ENCODE measurements around the gene LILRA6.
"Not testable (repeated sequence)": the region's sequence is repeated elsewhere in the genome, so short reads cannot be mapped to it uniquely, and the experiment has no call there.

Gene LILRA6

DNA sequence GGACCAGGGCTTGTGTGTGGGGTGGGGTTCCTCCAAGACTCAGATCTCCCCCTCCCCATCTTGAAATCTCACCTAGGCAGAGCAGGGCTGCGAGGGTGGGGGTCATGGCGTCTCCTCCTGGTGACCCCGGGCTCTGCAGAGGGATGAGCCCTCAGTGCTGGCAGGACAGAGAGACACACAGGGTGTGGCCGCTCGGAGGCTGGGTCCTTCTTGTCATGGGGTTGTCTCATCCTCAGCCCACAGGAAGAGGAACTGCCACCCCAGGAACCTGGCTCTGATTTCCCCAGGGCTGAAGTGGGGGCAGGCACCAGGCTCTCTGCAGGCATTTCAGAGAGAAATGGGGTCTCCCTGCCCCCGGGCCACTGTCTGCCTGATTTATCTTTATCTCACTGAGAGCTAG lies at the start of gene LILRA6:
LILRA6 (minus strand) TSS at position 145 of the 400 bp plus-strand sequence.
- not testable (repeated sequence) for DNase-seq (ENCODE audit: low read depth in 4 of 4, low spot score in 1 of 4)

DNA sequence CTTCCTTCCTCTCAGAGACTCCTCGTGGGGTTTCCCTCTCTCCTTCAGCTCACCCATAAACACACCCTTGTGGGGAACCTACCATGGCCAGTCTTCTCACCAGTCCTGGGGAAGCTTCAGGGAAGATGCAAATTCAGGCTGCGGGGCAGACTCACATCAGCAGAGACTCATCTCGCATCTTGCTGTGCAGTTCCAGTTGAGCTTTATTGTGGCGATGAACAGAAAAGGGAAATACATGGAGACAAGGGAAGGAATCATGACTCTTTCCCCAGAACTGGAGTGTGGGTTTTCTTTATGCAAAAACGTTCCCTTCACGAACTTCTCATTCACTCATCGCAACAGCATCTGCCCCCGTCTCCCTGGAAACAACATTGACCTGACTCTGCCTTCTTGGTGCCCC lies 46.6 kb upstream of the LILRA6 start:
- DNase-seq (ENCODE audit: low read depth in 4 of 4, low spot score in 1 of 4) = not testable (repeated sequence)

DNA sequence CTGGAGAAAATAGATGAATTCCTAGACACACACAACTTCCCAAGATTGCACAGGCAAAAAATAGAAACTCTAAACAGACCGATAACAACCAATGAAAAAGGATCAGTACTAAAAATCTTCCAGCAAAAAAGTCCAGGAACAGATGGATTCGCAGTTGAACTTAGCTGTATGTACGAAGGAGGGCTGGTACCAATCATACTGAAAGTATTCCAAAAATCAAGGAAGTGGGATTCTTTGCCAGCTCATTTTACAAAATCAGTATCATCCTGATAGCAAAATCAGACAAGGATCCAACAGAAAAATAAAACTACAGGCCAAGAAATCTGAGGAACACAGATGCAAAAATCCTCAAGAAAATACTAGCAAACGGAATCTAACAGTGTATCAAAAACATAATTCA lies 44.9 kb upstream of the LILRA6 start:
- DNase-seq (ENCODE audit: low read depth in 4 of 4, low spot score in 1 of 4) = no peak

DNA sequence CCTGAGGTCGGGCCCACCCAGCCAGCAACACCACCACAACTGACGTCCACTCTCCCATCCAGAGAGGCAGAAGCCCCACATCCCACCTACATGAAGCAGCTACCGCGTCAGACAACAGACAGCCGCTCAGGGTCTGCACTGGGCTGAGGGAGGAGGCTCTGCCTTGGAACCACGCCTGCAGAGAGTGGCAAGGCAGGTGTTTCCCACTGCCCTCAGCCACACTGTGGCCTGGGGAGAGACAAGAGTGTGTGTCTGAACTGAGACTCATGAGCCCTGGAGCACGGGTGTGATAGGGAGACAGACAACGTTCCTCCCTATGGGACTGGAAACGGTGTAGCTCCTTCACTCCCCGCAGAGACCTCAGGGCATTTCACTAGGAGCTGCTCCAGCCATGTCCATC lies 43.7 kb upstream of the LILRA6 start:
- not testable (repeated sequence) for DNase-seq (ENCODE audit: low read depth in 4 of 4, low spot score in 1 of 4)

DNA sequence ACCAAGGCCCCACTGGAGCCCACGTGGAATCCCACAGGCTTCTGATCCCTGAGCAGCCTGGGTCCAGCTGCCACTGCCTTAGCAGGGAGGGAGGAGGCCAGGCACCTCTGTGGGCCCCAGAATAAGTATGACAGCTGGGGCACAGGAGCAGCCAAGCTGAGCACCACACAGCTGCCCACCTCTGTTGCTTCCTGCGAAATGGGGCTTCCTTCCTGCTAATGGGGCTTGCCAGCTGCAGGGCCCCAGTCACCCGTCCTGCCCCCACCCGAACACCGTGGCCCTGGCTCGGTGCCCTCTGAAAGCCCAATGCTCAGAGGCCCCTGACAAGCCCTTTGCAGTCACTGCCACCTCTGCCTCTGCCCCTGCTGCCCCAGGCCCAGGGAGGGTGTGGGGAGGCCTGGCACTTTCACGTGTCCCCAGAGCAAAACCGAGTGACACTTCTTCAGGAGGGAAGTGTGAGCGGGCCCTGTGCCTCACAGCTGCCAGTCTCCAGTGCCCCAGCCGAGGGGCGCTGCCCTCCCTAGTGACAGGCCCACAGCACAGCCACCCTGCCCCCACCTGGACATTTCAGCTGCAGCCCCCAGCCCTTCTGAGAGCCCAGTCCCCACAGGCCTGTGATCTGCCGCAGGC lies 43.0 kb upstream of the LILRA6 start:
- DNase-seq (ENCODE audit: low read depth in 4 of 4, low spot score in 1 of 4) = not testable (repeated sequence)

DNA sequence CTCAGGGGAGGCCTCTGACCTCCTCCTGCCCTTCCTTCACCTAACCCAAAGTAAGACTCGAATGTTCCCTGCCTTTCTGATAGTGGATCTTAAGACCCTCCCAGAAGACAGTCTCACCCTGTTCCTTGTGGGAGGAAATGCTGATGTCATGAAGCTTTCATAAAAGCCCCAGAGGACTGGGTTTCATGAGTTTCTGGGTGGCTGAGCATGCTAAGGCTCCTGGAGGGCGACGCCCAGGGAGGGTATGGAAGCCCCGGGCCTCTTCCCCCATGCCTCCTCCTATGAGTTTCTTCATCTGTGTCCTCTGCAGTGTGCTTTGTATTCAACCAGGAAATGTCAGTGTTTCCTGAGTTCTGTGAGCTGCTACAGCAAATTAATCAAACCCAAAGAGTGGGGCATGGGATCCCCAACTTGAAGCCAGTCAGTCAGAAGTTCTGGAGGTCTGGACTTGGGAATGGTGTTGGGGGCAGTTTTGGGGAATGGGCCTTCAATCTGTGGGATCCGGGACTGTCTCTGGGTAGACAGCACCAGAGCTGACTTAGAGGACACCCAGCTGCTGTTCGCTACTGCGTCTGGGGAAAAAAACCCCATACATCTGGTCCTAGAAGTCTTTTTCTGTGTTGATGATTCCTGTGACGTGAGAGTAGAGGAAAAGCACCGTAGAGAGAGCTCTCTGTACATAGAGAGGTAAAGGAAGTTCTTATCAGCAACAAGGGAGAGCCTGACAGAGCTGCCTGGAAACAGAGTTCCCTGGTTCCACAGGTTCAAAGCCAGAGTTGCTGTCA lies 40.3 kb upstream of the LILRA6 start:
- DNase-seq (ENCODE audit: low read depth in 4 of 4, low spot score in 1 of 4) = no peak

DNA sequence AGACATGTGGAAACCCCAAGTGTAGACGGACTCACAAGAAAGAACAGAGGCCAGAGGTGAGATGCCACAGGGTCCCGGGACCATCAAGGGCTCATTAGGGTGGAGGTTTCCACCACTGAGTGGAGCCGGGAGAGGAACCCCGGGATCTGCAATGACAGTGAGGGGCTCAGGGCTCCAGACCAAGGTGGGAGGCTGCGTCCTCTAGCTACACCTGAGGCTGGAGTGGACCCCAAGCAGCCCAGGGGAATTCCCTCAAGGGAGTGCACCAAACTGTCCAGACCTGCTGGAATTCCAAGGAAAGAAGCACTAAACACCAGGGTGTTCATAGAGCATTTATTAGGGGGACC lies 39.1 kb upstream of the LILRA6 start:
- not testable (repeated sequence) for DNase-seq (ENCODE audit: low read depth in 4 of 4, low spot score in 1 of 4)

DNA sequence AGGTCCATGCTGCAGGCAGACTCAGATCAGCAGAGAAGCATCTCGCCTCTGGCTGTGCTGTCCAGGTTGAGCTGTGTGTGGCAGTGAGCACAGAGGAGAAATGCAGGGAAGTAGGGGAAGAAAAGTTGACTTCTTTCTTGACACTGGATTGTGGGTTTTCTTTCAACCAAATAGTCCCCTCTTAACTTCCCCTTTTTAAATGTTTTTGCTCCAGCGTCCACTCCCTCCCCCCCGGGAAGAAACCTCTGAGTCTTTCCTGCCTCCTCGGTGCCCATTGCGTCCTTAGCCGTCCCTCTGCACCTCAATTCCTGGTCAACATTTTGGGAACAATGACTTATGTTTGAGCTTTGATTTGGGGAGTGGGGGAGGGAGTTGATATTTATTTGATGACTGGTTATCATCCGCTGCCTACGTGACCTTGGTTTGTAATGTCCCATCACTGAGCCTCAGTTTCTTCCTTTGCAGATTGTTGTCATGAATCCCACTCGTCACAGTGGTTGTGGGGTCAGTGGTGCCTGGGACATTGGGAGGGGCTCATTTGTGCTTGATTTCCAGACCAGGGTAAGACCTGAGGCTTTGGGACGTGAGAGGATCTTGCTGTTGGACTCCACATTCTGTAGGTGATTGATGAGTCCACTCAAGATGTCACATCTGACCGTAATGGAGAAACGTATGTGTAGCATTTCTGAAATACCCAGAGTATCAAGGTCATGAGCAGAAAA lies 38.6 kb upstream of the LILRA6 start, which contains the start of gene LILRB2:
LILRB2 (minus strand) TSS at position 104 of the 722 bp plus-strand sequence. CDS start 614 bp downstream, outside the sequence.
- no peak for DNase-seq (ENCODE audit: low read depth in 4 of 4, low spot score in 1 of 4)

DNA sequence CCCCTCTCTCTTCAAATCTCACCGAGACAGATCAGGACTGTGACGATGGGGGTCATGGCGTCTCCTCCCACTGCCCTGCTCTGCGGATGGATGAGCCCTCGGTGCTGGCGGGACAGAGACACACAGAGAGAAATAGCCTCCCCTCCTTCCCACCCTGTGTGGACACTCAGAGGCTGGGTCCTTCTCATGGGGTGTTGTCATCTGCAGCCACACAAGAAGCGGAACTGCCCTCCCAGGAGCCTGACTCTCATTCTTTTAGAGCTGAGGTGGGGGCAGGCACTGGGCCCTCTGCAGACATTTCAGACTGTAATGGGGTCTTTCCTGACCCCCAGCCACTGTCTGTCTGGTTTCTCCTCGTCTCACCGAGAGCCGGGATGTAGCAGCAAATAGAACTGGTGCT lies 37.9 kb upstream of the LILRA6 start:
- DNase-seq (ENCODE audit: low read depth in 4 of 4, low spot score in 1 of 4) = not testable (repeated sequence)

DNA sequence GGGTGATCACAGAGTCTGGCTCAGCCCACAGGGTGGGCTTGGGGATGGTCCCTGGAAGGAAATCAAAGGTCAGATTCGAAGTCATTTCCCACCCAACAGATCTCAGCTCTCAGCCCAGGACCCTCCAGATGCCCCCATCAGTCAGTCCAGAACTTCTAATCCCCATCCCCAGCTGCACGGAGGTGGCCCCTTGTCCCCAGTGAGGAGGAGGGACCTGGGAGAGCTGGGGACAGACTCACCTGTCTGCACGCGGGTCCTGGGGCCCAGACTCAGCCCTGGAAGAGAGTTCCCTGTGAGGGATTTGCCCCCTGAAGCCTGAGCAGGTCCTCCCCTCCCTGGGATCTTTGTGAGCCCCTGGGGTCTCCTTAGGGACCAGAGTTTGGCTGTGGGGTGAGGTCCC lies 37.4 kb upstream of the LILRA6 start:
- DNase-seq (ENCODE audit: low read depth in 4 of 4, low spot score in 1 of 4) = not testable (repeated sequence)

DNA sequence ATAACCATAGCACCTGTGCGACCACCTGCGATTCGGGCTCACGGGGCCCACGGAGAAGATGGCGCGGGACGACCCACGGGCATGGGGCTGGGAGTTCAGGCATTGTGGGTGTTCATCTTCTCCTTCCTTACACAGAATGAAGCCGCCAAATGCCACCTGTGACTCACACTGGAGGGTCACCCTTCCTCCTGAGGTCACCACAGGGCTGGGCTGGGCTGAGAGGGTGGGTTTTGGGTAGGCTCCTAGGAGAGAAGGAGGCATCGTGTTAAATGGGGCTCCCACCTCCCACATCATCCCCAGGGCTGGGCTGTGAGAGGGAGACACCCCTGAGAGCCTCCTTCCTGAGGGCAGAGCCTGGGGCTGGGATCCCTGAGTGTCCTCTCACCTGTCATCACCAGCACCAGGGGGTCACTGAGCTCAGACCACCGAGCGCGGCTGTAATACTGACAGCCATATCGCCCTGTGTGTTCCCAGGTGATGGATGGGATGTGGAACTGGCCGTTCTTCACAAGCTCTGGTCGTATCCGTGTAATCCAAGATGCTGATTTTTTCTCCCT lies 36.9 kb upstream of the LILRA6 start:
- DNase-seq (ENCODE audit: low read depth in 4 of 4, low spot score in 1 of 4) = no peak

DNA sequence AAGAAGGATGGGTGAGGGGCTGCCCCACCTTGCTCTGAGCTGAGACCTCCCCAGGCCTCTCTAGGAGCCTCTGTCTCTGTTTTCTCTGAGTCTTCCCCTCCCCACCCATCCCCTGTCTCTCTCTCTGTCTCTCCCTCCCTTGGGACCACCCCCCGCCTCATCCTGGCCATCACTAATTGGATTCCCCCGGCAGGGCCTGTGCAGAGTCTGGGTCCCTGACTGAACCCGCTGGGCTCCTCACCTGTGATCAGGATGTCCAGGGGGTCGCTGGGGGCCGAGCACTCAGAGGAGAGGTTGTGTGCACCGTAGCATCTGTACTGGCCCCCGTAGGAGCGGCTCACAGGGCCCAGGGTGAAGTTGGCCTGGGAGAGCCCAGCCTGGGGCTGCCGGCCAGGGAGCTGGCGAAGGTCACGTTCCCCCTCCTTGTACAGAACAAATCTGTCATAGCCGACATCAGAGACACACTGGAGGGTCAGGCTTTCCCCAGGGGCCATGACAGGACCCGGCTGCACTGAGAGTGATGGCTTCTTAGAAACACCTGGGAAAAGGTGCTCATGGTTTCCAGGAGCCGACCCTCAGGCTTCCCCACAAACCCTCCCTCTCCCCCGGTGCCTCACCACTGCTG lies 36.1 kb upstream of the LILRA6 start:
- DNase-seq (ENCODE audit: low read depth in 4 of 4, low spot score in 1 of 4) = not testable (repeated sequence)

DNA sequence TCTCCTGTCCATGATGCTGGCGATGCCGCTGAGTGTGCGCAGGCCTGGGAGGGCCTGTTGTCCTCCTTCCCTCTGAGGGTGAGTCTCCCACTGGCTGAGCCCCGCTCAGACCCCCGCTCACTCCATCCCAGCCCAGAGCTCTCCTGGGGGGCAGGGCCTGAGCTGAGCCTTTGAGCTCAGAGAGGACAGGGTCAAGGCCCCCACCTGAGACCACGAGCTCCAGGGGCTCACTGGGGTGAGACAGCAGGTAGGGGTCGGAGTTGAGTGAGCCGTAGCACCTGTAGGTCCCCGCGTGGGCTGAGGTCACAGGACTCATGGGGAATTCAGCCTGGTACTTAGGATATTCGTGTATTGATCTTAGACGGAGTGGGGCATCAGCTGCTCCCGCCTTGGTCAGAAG lies 35.5 kb upstream of the LILRA6 start:
- DNase-seq (ENCODE audit: low read depth in 4 of 4, low spot score in 1 of 4) = not testable (repeated sequence)

DNA sequence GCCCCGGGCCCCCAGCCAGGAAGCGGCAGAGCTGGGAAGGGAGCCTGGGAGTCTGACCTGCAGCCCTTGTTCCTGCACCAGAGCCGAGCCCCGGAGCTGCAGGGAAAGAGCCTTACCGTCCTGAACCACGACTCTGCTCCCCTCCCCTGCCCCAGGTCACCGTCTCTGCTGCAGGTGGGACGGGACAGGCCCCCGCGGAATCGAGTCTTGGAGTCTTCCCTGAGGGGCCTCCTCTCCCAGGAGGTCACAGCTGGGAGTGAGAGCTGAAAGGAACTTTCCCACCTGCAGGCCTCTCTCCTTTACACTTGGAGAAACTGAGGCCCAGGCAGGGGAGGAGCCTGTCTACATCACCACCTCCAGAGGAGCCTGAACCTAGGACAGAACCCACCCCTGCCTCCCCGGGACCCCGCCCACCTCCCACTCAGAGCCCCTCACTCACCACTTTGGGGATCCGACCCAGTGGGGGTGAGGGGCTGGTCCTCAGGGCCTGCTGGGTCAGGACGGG lies 34.6 kb upstream of the LILRA6 start:
- DNase-seq (ENCODE audit: low read depth in 4 of 4, low spot score in 1 of 4) = not testable (repeated sequence)

DNA sequence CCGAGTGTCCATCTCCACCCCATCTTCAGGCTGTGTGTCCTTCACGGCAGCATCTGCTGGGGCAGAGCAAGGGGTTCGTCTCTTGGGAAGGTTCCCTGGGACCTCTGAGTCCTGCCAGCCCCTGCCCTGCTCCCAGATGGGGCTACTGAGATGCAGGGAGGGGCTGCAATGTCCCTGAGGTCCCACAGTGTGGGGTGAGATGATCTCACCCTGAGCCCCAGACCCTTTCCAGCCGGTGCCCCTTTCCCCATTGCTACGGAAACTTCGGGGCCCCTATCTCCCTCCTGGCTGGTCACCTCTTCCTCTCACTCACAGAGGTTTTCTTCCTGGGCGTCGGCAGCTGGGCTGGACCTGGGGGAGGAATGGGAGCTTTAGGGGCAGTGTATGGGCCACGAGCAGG lies 33.4 kb upstream of the LILRA6 start:
- DNase-seq (ENCODE audit: low read depth in 4 of 4, low spot score in 1 of 4) = no peak

DNA sequence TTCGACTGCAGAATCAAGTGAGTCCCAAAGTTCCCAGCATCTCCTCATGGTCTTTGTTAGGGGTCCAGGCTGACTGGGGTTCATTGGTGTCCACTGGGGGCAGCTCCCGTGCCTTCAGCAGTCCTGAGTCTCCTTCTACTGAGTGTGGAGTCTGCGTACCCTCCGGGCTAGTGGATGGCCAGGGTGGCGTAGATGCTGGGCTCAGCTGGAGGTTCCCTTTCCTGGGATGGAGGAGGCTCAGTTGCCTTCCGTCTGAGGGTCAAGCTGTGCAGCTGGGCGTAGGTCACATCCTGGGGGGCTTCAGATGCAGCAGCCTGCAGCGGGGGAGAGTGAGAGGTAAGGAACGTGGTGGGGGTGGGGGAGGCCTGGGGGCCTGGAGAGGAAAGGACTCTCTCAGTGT lies 31.9 kb upstream of the LILRA6 start:
- DNase-seq (ENCODE audit: low read depth in 4 of 4, low spot score in 1 of 4) = not testable (repeated sequence)

DNA sequence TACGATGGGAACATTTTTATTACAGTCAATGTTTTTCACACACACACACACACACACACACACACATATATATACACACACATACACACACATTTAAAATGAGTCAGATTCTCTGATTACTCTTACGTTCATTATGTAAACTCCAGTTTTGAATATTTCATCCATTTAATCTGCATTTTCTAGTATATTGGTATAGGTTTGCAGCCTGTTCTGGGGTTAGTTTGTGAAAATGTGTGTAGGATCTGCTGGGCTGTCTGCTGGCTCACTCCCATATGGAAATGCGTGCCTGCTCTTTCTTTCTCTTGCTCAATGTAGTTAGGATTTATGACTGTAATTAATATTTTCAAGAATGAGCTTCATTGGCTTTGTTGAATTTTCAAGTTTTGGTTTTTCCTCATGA lies 31.2 kb upstream of the LILRA6 start:
- no peak for DNase-seq (ENCODE audit: low read depth in 4 of 4, low spot score in 1 of 4)

DNA sequence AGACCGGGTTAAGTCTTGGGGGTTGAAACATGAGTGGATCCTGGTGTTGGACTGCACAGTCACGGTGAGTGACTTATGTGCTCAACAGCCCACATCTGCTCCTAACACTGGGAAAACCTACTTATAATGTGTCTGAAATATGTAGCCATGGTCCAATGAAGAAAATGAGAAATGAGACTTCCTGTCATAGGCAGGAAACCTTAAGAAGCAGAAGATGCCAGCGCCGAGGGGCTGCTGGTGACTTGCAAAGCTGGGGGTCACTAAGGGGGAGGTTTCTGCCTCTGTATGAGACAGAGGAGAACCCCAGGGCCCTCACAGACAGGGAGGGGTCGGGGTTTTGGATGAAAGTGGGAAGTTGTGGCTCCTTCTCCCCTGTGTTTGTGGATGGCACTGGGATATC lies 29.6 kb upstream of the LILRA6 start:
- not testable (repeated sequence) for DNase-seq (ENCODE audit: low read depth in 4 of 4, low spot score in 1 of 4)

DNA sequence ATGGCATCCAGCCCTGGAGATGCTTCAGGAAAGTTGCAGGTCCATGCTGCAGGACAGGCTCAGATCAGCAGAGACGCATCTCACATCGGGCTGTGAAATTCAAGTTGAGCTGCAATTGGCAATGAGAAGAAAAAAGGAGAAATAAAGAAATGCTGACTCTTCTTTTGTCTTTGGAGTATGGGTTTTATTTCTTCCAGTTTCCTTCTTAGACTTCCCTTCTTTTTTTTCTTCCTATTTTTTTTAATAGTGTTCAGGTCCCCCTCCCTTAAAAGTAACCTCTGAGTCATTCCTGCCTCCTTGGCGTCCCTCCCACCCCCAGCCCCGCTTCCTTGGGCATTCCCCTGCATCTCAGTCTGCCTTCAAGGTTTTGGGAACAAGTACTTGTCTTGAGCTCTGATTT lies 29.0 kb upstream of the LILRA6 start:
- DNase-seq (ENCODE audit: low read depth in 4 of 4, low spot score in 1 of 4) = not testable (repeated sequence)

DNA sequence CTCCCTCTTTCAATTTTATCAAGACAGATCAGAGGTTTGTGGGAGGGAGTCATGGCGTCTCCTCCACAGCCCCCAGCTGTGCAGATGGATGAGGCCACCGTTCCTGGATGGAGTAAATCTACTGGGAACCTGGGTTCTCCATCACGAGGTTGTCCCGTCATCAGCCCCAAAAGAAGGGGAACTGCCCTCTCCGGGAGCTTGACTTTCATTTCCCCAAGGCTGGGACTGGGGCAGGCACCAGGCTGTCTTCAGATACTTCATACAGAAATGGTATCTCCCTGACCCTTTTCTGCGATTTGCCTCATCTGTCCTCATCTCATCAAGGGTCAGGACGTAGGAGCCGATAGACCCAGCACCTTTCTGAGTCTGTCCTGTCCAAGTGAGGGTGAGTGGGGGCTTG lies 28.5 kb upstream of the LILRA6 start:
- no peak for DNase-seq (ENCODE audit: low read depth in 4 of 4, low spot score in 1 of 4)

DNA sequence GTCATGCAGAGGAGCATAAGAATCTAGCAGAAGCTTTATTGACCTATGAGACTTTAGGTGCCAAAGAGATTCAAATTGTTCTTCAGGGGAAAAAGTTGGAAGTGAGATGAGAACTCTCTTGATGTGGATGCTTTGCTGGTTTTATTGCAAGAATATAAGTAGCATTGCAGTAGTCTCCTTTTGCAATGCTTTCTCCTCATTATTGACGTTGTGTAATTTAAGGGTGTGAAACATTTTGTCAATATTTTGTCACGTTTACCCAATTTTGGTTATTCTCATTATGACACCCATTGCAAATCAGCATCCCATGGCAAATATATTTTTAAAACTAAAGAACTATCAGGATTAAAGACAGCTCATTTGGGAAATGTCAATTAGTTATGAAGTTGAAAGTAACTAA lies 26.3 kb upstream of the LILRA6 start:
- no peak for DNase-seq (ENCODE audit: low read depth in 4 of 4, low spot score in 1 of 4)
